COLO668 (cell line): ENCODE measurements around the gene DOCK11.
"Not testable (repeated sequence)": the region's sequence is repeated elsewhere in the genome, so short reads cannot be mapped to it uniquely, and the experiment has no call there.

Experiments used
- DNase-seq: peaks from one replicate; lab custom pipeline; 2025; ENCODE audit not compliant: unreplicated experiment; lab: John Stamatoyannopoulos, UW

DOCK11 gene

DNA sequence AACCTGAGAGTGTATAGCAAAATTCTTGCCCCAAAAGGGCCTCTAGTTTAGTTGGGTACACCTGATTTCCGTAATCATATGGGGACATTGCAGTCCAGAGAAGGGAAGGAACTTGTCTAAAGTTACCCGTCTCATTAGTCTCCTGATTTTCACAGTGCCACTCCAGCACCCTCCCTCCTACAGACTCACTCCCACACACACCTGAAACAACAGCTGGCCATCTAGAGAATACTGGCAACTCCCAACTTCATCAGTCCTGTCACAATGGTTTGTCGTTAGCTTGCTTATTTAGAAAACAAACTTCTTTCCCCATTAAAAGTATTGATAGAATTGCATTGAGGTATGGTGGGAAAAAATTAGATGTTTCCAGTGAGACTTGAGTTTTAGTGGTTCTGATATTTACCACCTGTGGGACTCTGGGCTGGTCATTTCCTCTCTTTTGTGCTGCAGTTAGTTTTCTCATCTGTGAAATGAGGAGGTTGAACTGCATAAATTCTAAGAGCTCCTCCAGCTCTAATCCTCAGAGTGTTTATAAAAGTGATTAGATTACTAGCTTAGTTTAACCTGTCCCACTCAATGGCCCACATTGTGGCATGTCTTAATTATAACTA is 233.5 kb downstream of the DOCK11 start:
- DNase-seq: peak; percentile 4

DNA sequence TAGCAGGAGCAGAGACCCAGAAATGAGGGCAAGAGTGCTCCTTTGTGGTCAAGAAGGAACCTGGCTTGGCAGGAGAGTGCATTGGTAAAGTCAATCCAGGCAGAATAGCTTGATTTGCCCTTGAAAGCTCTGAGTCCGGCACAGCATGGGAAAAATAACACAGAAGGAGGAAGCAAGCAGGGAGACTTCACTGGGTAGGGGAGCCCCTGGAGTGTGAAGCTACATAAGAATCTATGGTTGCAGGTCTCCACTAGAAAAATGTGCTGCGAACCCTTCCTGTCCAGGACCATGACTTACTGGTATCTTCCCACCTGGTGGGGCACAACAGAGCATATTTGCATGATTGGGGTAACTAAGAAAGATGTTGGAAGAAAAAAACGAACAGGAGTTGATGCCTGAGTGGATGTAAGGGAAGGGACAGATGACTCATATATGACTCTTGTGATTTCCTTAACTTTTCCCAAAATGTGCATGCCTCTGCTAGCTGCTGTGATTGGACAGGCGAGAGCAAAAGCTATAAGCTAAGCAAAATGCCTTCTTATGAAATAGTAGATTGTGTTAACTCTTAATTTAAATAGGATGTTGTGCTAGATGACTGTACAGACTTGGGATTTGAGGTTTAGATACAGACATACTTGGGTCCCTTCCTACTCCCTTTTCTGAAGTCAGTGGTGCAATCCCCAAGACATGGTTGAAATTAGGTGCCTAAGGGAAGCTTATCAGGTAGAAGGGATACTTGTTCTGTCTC is 235.1 kb downstream of the DOCK11 start:
- DNase-seq: no peak

DNA sequence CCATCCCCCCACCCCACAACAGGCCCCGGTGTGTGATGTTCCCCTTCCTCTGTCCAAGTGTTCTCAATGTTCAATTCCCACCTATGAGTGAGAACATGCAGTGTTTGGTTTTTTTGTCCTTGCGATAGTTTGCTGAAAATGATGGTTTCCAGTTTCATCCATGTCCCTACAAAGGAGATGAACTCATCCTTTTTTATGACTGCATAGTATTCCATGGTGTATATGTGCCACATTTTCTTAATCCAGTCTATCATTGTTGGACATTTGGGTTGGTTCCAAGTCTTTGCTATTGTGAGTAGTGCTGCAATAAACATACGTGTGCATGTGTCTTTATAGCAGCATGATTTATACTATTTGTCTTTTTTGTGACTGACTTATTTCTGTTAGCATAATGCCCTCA is 236.9 kb downstream of the DOCK11 start:
- DNase-seq: not testable (repeated sequence)

DNA sequence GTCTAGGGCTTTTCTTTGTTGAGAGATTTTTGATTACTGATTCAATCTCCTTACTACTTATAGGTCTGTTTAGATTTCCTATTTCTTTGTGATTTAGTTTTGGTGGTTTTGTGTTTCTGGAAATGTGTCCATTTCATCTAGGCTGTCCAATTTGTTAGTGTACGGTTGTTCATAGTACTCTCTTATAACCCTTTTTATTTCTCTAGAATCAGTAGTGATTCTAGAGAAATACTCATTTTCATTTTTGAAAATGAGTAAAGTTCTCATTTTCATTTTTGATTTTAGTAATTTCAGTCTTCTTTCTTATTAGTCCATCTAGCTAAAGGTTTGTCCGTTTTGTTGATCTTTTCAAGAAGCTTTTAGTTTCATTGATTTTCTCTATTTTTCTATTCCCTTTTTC is 239.3 kb downstream of the DOCK11 start:
- DNase-seq: no peak
